Measurements from ENCODE around the gene TAL2. TPM values are rescaled to one million over a fixed set of nuclear protein-coding genes. Genes with fewer than 3 reads are reported as not detected.
A peak's percentile ranks its signal among the peaks of the same experiment; 100 is the strongest.
"Not testable (repeated sequence)": the region's sequence is repeated elsewhere in the genome, so short reads cannot be mapped to it uniquely, and the experiment has no call there.

TAL2 gene
- total RNA-seq, 1 donor from 2014 or later, result 0.59 TPM

DNA sequence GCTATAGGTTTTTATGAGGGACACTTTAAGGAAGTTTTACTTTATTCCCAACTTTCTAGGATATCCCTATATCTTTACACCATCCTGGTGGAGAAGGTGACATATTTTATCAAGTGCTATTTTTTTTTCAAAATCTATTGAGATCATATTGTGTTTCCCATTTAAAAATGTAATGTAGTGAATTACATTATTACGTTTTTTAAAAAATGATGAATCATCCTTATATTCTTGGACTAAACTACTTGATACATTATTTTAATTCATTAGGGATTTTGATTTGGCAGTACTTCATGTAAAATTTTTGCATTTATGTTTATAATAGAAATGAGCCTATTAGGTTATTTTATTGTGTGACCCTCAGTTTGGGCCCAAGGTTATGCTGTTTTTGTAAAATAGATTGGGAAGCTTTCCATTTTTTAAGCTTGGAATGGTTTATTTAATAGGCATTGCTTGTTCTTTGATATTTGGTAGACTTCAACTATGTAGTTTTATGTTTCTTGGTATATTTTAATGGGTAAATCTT is 36.2 kb downstream of the TAL2 start:
- intact Hi-C loops (cut with DNase I), result no loop called here
- no peak for DNase-seq

DNA sequence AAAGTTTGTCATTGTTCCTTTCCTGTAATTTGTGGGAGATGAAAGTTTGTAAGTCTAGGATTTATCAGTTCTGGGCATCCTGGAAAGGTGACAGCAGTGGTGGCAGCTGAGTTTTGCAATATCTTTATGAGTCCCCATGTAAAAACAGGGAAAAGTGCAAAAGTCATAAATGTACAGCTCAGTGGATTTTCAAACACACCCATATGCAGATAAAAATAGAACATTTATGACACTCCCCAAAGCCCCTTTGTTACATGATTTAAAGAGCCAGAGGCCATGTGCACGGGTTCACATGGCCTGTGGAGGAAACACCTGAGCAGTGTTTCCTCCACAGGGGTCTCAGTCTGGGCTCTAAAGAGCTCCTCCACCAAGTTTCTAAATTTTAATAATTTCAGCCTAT is 38.4 kb downstream of the TAL2 start:
- ATAC-seq (ENCODE audit: poor library complexity), result no peak
- DNase-seq, result no peak
- intact Hi-C loops (cut with DNase I), result no loop called here

More for the DNA sequence above, 36.2 kb downstream of the TAL2 start:
- ATAC-seq (ENCODE audit: poor library complexity), result no peak

DNA sequence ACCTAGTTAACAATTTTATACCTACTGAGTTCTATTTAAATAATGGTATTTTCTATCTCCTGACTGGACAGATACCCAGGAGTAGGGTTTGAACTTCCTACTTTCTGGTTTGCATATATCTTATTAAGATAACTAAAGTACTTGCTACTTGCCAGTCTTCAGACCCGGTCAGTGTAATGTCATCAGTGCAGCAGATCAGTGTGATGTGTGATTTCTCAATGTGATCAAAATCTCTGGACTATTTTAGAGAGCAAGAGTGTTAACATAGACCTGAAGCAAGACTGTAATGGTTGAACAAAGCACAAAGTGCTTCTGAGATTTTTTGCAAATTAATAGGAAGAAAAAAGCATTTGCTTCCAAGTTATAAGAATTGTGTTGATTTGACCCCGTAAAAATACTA is 38.9 kb downstream of the TAL2 start:
- DNase-seq (no peak), ATAC-seq (ENCODE audit: poor library complexity) (no peak)
- intact Hi-C loops (cut with DNase I), result no loop called here

DNA sequence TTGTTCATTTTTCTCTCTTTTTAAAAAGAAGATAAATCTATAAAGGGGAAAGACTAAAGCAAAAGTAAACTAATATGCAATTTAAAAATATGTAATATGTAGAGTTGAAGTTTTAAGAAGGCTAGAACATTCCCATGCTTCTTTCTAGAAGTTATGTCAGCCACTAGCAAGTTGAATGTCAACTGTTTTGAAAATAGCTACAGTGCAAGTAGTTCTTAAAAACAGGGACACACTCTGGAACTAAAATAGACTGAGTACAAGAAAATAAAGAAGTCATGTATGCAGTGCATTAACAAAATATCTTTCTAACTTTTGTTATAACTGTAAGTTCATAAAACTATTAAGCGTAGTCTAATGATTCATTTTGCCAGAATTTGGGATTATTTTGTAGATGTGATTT is 40.0 kb downstream of the TAL2 start:
- ATAC-seq (ENCODE audit: poor library complexity), result peak; percentile 69
- no peak for DNase-seq
- intact Hi-C loops (cut with DNase I), result no loop called here

DNA sequence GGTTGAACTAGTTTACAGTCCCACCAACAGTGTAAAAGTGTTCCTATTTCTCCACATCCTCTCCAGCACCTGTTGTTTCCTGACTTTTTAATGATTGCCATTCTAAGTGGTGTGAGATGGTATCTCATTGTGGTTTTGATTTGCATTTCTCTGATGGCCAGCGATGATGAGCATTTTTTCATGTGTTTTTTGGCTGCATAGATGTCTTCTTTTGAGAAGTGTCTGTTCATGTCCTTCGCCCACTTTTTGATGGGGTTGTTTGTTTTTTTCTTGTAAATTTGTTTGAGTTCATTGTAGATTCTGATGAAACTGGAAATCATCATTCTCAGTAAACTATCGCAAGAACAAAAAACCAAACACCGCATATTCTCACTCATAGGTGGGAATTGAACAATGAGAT is 41.4 kb downstream of the TAL2 start:
- intact Hi-C loops (cut with DNase I); DNase-seq; ATAC-seq (ENCODE audit: poor library complexity): not testable (repeated sequence)

DNA sequence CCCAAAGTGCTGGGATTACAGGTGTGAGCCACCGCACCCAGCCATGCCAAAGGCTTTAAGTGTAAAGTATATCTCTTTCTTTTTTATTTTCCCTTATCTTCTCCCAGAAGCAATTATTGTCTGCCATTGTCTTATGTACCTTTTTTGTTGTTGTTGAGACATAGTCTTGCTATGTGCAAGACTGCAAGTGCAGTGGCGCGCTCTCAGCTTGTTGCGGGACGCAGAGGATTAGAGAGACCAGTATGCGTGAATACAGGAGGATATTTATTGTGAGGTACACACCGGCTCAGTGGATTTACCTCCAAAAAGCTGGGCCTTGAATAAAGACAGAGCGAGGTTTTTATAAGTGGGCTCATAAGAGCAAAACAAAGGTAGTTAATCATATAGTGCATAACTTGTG is 43.9 kb downstream of the TAL2 start:
- intact Hi-C loops (cut with DNase I), result no loop called here
- no peak for ATAC-seq (ENCODE audit: poor library complexity)
- DNase-seq, result no peak

DNA sequence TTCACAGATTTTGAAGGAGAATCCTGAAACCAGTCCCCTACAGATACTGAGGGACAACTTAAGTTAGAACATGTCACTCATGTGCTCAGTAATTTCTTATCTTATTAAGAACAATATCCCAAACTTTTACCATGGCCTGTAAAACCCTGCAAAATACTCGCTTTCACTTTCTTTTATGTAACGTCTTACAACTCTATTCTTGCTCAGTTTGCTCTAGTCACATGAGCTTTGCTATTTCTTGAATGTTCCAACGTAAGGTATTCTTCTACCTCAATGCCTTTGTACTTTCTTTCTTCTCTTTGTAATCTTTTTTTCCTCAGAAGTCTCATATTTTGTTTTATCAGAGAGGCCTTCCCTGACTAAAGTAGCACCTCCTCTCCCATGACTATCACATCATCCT is 46.1 kb downstream of the TAL2 start:
- intact Hi-C loops (cut with DNase I), result no loop called here
- ATAC-seq (ENCODE audit: poor library complexity), result no peak
- DNase-seq, result no peak

DNA sequence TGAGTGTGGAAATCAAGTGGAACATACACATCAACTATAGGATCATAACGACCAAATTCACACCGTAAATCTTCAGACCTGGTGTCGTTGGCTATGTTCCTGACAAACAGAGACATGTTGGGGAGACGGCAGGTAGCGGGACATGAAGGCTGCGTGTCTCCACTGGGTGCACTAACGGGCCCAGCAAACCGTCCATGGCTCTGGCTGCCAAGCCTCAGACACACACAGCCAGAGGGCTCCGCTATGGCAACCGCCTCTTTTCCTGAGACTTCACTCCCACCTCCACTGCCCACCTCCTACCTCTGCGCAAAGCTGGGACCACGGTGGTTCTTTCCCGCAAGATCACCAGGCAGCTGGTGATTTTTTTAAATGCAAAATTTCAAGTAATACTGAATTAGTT is 48.4 kb downstream of the TAL2 start:
- DNase-seq (no peak), ATAC-seq (ENCODE audit: poor library complexity) (no peak)
- intact Hi-C loops (cut with DNase I), result no loop called here

DNA sequence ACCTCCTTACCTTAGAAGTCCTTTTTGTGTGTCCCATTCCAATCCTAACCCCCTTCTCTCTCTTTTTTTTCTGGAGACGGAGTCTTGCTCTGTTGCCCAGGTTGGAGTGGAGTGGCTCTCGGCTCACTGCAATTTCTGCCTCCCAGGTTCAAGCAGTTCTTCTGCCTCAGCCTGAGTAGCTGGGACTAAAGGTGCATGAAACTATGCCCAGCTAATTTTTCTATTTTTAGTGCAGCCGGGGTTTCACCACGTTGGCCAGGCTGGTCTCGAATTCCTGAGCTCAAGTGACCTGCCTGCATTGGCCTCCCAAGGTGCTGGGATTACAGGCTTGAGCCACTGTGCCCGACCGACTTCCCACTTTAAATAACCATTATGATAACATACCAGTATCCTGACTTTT is 49.6 kb downstream of the TAL2 start:
- DNase-seq, result no peak
- intact Hi-C loops (cut with DNase I), result no loop called here

DNA sequence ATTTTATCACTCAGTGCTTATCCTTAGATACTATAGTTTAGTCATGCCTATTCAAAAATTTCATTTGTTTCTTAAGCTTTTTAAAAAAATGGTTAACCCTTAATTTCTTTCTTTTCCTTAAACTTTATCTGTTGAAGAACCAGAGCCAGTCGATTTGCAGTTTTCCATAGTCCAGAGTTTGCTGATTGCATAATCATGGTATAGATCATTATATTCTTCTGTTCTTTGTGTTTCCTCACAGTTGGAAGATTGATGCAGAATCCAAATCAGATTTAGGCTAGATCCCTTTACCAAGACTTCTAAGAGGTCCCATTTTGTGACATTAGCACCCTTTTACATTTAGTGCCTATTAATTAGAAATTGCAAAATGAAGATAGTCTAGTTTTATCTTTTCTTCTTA is 50.0 kb downstream of the TAL2 start:
- ATAC-seq (ENCODE audit: poor library complexity), result no peak
- intact Hi-C loops (cut with DNase I), result no loop called here
- DNase-seq, result no peak

More for the DNA sequence above, 49.6 kb downstream of the TAL2 start:
- peak; percentile 86 for ATAC-seq (ENCODE audit: poor library complexity)

Other genes with a start within 250 kb of the TAL2 start
- gene FSD1L, start 214.4 kb upstream of the TAL2 start, total RNA-seq, result 5.5 TPM
- gene FKTN, start 104.3 kb upstream of the TAL2 start, total RNA-seq, result 6.3 TPM
- gene TMEM38B, start 32.1 kb downstream of the TAL2 start, total RNA-seq, result 69.5 TPM